ENCODE results near the gene SH3PXD2A.

The SH3PXD2A gene

GRCh38 chr10:103554488-103555324, 300.7 kb downstream of the SH3PXD2A start:
- peak in 44 of 58 donors; percentile 9 to 82 (median 38) for DNase-seq

- peak in 6 of 58 donors; percentile 11 to 36 (median 27) for DNase-seq
These were observed 301.5 kb downstream of the SH3PXD2A start for GRCh38 chr10:103553743-103554487.

GRCh38 chr10:103552856-103553742, 302.3 kb downstream of the SH3PXD2A start:
- peak in 11 of 58 donors; percentile 5 to 51 (median 21) for DNase-seq

GRCh38 chr10:103551619-103552602, 303.5 kb downstream of the SH3PXD2A start:
- no peak for DNase-seq

- no peak for DNase-seq
These were observed 305.1 kb downstream of the SH3PXD2A start for GRCh38 chr10:103550229-103550628.

- no peak for DNase-seq
These were observed 306.1 kb downstream of the SH3PXD2A start for GRCh38 chr10:103549349-103549685.

- DNase-seq = no peak
These were observed 306.6 kb downstream of the SH3PXD2A start for GRCh38 chr10:103548581-103549348.

- DNase-seq = no peak
These were observed 307.4 kb downstream of the SH3PXD2A start for GRCh38 chr10:103548006-103548405.

GRCh38 chr10:103547391-103547946, 307.9 kb downstream of the SH3PXD2A start:
- no peak for DNase-seq

- no peak for DNase-seq
These were observed 309.0 kb downstream of the SH3PXD2A start for GRCh38 chr10:103546401-103546800.

- no peak for DNase-seq
These were observed 309.6 kb downstream of the SH3PXD2A start for GRCh38 chr10:103545771-103546281.

GRCh38 chr10:103545366-103545765, 310.0 kb downstream of the SH3PXD2A start:
- DNase-seq = no peak

GRCh38 chr10:103544657-103545310, 310.6 kb downstream of the SH3PXD2A start:
- DNase-seq = no peak
